GM19438 (cell line): ENCODE data around the gene GANAB.
"Not testable (repeated sequence)": the region's sequence is repeated elsewhere in the genome, so short reads cannot be mapped to it uniquely, and the experiment has no call there.

ENCODE experiments used
- ATAC-seq: cut with Tn5 transposase; IDR thresholded peaks from one replicate; pipeline ENCODE4 v1.9.1; 2021; ENCODE audit warnings: low read depth; ENCODE audit not compliant: unreplicated experiment

Gene GANAB

DNA sequence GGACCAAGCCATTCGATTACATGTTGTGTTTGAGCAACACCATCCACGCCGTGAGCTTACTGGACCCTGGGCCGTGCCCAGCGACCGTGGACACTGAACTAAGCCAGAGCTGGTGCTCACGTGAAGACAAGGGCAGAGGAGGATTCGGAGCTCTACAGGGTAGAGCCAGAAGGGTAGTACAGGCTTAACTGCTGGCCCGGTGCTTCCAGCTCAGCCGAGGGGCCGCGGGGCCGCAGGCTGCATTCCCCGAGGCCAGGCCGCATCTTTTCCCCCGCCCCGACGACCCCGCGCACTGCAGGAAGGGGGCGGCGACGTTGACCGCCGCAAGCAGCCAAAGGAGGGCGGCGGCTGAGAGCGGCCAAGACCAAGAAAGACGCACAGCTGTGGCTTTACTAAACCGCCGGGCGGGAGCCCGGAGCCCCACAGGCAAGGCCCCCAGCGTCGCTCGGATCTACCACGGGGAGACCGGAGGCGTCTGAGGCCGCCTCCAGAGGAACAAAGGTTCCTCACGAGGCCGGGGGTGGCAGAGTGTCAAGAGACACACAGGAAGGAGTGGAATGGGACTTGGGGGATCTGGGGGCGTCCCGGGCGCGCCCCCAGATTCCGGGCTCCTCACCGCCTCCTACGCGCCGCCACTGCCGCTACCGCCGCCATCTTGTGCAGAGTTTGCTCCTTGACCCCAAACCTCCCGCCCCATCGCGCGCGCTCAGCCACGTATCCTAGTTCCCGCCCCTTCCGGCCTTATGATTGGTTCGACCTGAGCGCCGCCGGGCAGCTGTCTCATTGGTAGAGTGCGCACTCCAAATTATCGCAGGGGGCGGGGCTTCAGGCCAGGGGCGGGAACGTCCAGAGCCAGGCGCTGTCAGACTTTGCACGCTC lies at the start of gene GANAB:
GANAB (minus strand) TSS at position 668 of the 879 bp plus-strand sequence; CDS start at position 654, 14 bp downstream.
- peak; percentile 86 for ATAC-seq

GRCh38 chr11:62694455-62695167 lies 48.2 kb upstream of the GANAB start:
- ATAC-seq = no peak

- not testable (repeated sequence) for ATAC-seq
Measured at GRCh38 chr11:62693624-62694023, 47.2 kb upstream of the GANAB start.

DNA sequence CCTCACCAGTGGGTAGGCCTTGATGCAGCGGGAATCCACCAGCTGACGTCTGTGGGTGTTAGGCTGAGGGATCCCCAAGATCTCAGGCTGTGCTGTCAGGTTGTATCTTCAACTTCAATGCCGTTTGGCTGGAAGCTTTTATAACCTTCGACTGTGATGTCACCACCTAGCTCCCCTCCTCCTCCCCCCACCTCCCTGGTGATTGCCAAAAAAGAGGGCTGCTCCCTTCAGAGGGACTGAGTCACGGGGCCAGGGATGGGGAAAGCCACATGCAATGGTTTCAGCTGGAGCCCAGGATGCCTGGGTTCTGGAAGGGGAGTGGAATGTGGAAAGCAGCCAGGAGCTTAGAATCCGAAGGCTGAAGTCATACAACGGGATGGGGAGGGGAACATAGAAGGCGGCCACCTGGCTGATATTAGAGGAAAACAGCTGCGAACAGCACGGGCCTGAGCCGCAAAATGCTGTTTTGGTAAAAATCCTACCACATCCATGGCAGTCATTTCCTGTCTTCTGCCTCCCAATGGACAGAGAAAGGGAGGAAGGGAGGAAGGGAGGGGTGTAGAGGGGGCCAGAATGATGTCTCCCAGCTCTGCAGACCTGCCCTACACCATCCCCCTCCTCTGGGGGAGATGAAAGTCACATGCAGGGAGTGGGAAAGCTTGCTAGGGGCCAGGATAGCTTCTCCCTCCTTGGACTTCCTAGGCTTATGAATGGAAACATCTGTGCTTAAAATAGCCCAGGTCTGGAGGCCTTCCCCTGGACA lies 43.2 kb upstream of the GANAB start, which contains the start of gene LRRN4CL:
LRRN4CL (minus strand) TSS at position 110 of the 763 bp plus-strand sequence. CDS start 1,022 bp downstream, outside the sequence.
- ATAC-seq = no peak

- no peak for ATAC-seq
Measured at GRCh38 chr11:62688491-62688890, 42.1 kb upstream of the GANAB start.

- ATAC-seq = no peak
Measured at GRCh38 chr11:62687508-62688396, 41.3 kb upstream of the GANAB start.

DNA sequence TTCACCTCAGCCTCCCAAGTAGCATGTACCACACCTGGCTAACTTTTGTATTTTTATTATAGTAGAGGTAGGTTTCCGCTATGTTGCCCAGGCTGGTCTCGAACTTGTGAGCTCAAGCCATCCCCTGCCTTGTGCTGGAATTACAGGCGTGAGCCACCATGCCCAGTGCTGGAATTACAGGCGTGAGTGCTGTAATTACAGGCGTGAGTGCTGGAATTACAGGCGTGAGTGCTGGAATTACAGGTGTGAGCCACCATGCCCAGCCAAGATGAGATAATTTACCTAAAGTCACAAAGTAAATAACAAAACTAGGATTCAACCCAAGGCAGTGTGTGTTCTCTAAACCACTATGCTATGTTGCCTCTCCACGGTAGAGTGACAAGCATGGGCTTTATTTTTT lies 36.1 kb upstream of the GANAB start:
- no peak for ATAC-seq

DNA sequence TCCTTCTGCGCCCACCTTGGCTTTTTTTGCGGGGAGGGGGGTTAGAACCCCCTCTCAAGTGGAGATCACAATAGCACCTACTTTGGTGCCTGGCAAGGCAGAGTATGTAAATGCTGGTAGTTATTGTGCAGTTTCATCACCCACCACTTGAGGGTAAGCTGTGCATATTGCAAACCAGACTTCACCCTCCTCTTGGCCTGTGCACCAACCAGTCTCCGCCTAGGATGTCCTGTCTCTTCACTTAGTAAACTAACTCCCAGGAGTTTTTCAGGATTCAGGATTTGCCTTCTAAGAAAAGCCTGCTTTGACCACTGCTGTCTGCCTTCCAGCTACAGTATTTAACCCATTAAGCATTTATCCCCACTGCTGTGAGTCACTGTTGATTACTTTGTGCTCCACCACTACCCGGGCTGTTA lies 34.4 kb upstream of the GANAB start:
- ATAC-seq = no peak

GRCh38 chr11:62678770-62679696 lies 32.6 kb upstream of the GANAB start, which contains the start of gene UBXN1:
Gene UBXN1 (minus strand): TSS chr11:62679073. CDS start chr11:62678923, 150 bp downstream.
- ATAC-seq = peak; percentile 73

DNA sequence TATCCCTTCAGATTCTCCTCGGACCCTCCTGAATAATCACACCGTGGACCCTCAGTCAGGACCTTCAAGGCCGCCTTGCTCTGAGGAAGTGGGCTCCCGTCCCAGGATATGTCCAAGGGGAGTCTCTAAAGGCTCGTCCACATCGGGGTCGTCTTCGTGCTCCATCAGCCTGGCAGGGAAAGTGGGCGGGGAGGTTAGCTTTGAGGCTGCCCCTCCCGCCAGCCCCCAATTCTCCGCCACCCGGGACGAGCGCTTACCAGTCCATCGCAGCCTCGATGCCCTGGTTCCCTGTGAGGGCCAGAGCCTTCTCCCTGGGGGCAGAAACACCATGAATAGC lies 32.0 kb upstream of the GANAB start:
- no peak for ATAC-seq

GRCh38 chr11:62677714-62678113 lies 31.3 kb upstream of the GANAB start:
- ATAC-seq = no peak

DNA sequence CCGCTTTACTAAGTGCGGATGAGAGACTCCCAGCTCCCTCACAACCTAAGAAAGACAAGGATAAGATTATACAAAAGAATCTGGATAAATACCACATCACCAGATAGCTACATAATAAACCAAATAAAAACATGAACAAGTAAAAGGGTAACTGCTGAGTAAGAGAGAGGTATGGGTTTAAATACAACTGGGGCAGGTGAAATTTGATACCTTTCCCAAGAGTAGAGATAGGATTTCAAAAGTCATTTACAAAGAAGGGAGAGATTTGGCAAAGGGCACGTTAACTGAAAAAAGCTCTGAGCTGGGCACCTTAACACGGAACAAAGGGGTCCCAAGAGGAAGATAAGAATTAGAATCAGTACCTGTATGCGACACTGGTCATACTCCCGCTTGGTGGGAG lies 30.7 kb upstream of the GANAB start:
- ATAC-seq = no peak

DNA sequence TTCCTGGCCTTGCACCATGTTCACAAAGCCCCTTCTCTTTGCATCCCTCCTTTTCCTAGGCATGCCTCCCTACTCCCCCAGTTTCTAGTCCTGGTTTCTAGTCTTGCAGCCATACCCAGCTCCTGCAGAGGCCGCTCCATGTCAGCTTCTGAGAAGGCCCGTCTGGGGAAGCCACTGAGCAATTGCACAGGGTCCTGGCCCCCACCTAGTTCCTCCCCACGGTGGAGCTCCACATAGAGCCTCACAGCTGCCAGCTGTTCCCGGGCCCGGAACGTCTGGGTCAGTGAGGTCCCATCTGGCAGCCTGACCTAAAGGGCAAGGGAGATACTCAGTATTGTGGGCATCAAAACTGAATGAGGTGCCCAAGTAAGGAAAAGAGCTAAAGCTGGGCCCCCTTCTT lies 30.3 kb upstream of the GANAB start:
- ATAC-seq = no peak

DNA sequence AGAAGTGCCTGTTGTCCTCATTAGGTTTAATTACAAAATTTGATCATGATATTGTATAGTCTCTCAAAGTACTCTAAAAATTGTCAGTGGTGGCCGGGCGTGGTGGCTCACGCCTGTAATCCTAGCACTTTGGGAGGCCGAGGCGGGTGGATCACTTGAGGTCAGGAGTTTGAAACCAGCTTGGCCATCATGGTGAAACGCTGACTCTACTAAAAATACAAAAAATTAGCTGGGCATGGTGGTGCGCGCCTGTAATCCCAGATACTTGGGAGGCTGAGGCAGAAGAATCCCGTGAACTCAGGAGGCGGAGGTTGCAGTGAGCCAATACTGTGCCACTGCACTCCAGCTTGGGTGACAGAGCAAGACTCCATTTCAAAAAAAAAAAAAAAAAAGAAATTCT lies 29.0 kb upstream of the GANAB start:
- ATAC-seq = not testable (repeated sequence)

- no peak for ATAC-seq
Measured at GRCh38 chr11:62673196-62673525, 26.7 kb upstream of the GANAB start.

DNA sequence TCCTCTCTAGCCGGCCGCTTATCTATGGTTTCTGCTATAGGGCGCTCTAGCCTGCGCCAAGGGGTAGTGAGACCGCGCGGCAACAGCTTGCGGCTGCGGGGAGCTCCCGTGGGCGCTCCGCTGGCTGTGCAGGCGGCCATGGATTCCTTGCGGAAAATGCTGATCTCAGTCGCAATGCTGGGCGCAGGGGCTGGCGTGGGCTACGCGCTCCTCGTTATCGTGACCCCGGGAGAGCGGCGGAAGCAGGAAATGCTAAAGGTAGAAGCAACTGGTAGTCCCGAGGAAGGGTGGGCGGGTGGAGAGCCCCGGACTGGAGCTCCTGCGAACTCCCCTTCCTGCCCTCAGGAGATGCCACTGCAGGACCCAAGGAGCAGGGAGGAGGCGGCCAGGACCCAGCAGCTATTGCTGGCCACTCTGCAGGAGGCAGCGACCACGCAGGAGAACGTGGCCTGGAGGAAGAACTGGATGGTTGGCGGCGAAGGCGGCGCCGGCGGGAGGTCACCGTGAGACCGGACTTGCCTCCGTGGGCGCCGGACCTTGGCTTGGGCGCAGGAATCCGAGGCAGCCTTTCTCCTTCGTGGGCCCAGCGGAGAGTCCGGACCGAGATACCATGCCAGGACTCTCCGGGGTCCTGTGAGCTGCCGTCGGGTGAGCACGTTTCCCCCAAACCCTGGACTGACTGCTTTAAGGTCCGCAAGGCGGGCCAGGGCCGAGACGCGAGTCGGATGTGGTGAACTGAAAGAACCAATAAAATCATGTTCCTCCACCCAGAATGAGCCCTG lies 25.4 kb upstream of the GANAB start, which contains the start of the genes LBHD1 and UQCC3:
LBHD1 (minus strand) TSS at position 660 of the 782 bp plus-strand sequence. CDS start 2,236 bp downstream, outside the sequence.
UQCC3 (plus strand) TSS at position 66 of the 782 bp plus-strand sequence; CDS start at position 139, 73 bp downstream.
- peak; percentile 45 for ATAC-seq

DNA sequence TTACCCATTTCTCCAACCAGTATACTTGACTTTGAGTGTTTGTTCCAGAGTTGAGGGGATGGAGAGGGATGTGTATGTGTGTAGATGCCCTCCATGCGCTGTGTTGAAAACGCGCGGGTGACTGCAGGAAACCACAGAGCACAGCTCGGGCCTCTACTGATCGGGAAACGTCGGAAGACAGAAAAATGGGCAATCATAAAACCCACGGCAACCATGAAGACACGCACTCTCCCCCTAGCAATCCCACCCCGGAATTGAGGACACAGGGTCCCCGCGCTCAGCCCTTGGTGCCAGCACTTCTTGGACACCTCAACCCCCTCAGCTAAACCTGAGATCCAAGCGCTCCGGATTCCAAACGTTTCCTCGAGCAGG lies 24.8 kb upstream of the GANAB start:
- ATAC-seq = peak; percentile 5
